Measurements from ENCODE around the gene GDF7. TPM values are rescaled to one million over a fixed set of nuclear protein-coding genes. Genes with fewer than 3 reads are reported as not detected.

GDF7 gene
- total and polyA plus RNA-seq, 2 of the 4 experiments (the other 2 are of a cell fraction), result under 0.01 to 0.02 TPM

- no peak overlapping the region for H3K27ac ChIP-seq (ENCODE audit: insufficient read depth, low read length)
- H3K18ac ChIP-seq (ENCODE audit: low read depth, low read length), result no peak overlapping the region
- ChIA-PET CTCF (no interaction called here), POLR2A (ENCODE audit: unreplicated experiment) (interaction anchor here (1.4 kb wide), 1 partner anchor 201 kb away, joined by 5 read pairs; the partner anchor contains the start of gene RHOB)
- peaks cover 14% of the 10 kb centered on the region; the same call in 1 of the 2 replicates for H3K36me3 ChIP-seq (ENCODE audit: control insufficient read depth, insufficient read depth, low read length)
- DNase-seq (no peak), ATAC-seq (ENCODE audit: low read depth) (no peak)
- 83% methylated on average over 5 of the region's 8 CpGs; no CpG with 5 or more reads in 1 of the 2 experiments for WGBS, 2 experiments (ENCODE audit: extremely low coverage in 2 of 2, insufficient read length in 1 of 2)
- H2AK5ac ChIP-seq (ENCODE audit: low read depth, low read length), result no peak overlapping the region
- no peaks in the 10 kb centered on the region for H3K27me3 ChIP-seq (ENCODE audit: control insufficient read depth, insufficient read depth, low read length)
- no peak overlapping the region for H3K4me3 ChIP-seq (ENCODE audit: insufficient read depth, low read depth, low read length)
- intact Hi-C loops (cut with micrococcal nuclease), result no loop called here
- no peak overlapping the region for H3K4me2 ChIP-seq (ENCODE audit: low read depth, low read length)
- no peak overlapping the region for H2BK20ac ChIP-seq (ENCODE audit: low read depth, low read length)
- H3K9me3 ChIP-seq (ENCODE audit: control insufficient read depth, insufficient read depth, low read length), result no peaks in the 10 kb centered on the region
- no peak overlapping the region for H2BK5ac ChIP-seq (ENCODE audit: low read depth, low read length, poor library complexity, severe bottlenecking)
- no TSS peak for BruUV-seq (replicated peaks)
- dilution Hi-C loops (cut with HindIII; ENCODE audit: low sequenced_read_pairs, unreplicated experiment), result loop anchor here (25.0 kb wide), 1 partner anchor 260 kb away; no protein-coding TSS in a partner anchor
- in situ Hi-C loops (cut with MboI; ENCODE audit: low sequenced_read_pairs), result no loop called here
- no peak overlapping the region for H2AFZ ChIP-seq (replicated peaks; ENCODE audit: low read length, poor library complexity)
- H4K8ac ChIP-seq (ENCODE audit: low read depth in 2 of 2, low read length in 2 of 2), result no peak overlapping the region
- no peak overlapping the region for H2BK15ac ChIP-seq (ENCODE audit: low read depth, low read length)
- peaks cover 8% of the 10 kb centered on the region; the same call in 1 of the 2 replicates for H4K20me1 ChIP-seq (ENCODE audit: insufficient read depth, low read length)
- peaks cover 10 to 39% of the 10 kb centered on the region in 2 experiments; a peak in 3 of 4 replicates for H3K79me1 ChIP-seq (ENCODE audit: low read depth in 1 of 2, low read length in 2 of 2)
- H3K9ac ChIP-seq (ENCODE audit: low read depth, low read length), result no peak overlapping the region
- H3K9me1 ChIP-seq (ENCODE audit: insufficient read depth, low read length), result peaks cover 9% of the 10 kb centered on the region
- H2AK9ac ChIP-seq (replicated peaks; ENCODE audit: low read depth, low read length, poor library complexity), result no peak overlapping the region
- H4K5ac ChIP-seq (ENCODE audit: low read depth, low read length), result no peak overlapping the region
- no peak for TF ChIP-seq CTCF (conservative IDR thresholded peaks at IDR 0.05; ENCODE audit: low read depth, low read length)
- TF ChIP-seq USF2 (IDR thresholded peaks at IDR 0.05; ENCODE audit: low read depth, low read length), result no peak
- no peak for TF ChIP-seq MXI1 (IDR thresholded peaks at IDR 0.05; ENCODE audit: borderline replicate concordance, low read depth, low read length)
- no peak for TF ChIP-seq FOS (IDR thresholded peaks at IDR 0.05; ENCODE audit: low read depth, low read length)
- no peak for TF ChIP-seq MAZ (IDR thresholded peaks at IDR 0.05; ENCODE audit: borderline replicate concordance, low read depth, low read length)
- TF ChIP-seq ELK1 (IDR thresholded peaks at IDR 0.05; ENCODE audit: borderline replicate concordance, low read depth, low read length), result no peak
- H3K4me1 ChIP-seq (ENCODE audit: control insufficient read depth, insufficient read depth, low read length), result peaks cover 9% of the 10 kb centered on the region
- no peak overlapping the region for H3K56ac ChIP-seq (ENCODE audit: extremely low read depth, insufficient read depth, low read length)
- no peak overlapping the region for H3K4ac ChIP-seq (ENCODE audit: low read depth, low read length)
- no peak overlapping the region for H3K23ac ChIP-seq (ENCODE audit: low read depth, low read length)
- no peak overlapping the region for H3K14ac ChIP-seq (replicated peaks; ENCODE audit: low read depth, low read length)
- H2BK120ac ChIP-seq (ENCODE audit: low read depth, low read length), result no peak overlapping the region
- H4K91ac ChIP-seq (ENCODE audit: insufficient read depth, low read depth, low read length), result no peak overlapping the region
These were observed 19.2 kb upstream of the GDF7 start for GRCh38 chr2:20647738-20648137.

All from IMR-90 (cell line).